ENCODE data around the gene HPGD.

Gene HPGD

DNA sequence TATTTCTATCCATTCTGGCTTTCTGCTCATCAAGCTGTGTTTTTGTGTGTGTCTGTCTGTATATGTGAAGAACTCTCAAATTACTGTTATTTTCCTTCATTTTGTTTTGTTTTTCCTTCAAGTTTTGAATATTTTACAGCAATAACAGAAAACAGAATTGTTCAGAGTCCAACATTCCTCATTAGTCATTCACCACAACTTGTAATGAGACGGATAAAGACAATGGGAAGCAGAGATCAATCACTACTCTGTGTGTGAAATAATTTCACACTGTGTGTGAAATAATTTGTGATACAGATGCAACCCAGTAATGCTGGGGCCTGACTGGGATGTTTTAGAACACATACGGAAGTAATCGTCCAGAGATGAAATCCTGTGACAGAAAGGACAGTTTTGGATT, 55.2 kb downstream of the HPGD start:
- no peak for DNase-seq

DNA sequence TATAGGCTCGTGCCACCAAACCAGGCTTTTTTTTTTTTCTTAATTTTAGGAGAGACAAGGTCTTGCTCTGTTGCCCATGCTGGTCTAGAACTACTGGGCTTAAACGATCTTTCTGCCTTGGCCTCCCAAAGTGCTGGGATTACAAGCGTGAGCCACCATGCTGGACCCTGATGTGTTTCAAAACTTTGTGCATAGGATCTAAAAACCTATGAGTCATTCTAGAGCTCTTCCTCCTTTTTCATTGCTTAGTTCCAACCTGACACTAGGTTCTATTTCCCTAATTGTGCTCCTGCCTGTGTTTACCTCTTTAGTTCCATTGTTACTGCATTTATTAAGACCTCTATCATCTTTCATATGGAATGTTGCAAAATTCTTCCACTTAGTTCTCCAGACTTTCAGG, 57.3 kb downstream of the HPGD start:
- no peak for DNase-seq

DNA sequence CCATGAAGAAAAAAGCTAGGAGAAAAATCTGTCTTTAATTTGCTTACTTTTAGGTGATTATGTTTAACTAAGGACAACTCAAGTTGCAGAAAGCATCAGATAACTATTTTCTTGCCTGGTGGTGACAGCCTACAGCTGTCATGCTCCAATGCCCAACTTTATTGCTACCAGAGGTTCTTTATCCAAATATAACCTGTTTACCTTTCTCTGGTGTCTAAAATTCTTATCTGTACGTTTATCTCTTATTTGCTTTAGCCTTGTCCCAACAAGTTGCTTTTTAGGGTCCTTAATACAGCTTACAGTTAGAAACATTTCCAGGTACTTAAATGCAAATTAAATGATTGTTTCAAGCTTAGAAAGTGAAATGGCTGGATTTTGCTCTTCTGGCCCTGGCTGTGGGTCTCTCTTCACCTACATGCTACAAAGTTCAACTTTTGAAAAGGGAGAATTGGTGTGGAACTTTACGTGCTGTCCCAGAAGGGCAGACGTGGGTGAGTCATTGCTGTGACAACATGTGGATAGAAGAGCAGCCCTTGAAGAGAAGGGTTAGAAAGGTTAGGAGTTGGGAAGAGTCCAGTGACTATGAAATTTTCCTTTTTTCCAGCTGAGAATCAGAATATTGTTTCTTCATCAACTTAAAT, 60.7 kb downstream of the HPGD start:
- DNase-seq, result no peak

DNA sequence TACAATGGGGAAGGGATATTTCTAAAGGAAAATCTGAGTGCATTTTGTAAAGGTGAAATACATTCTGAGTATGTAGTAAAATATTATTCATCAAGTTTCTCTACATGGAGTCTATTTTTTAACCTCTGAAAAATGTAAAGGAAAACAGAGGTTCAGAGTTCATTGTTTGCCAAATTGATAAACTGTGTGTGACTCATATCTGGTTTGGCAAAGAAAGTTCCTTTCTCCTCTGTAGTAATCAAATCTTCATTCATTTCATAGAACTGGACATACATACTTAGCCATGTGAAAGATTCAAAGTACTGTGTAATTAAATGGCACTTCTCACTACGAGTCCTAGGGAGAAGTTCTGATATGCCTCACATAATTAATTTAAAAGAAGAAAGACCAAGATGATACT, 61.6 kb downstream of the HPGD start:
- no peak for DNase-seq

DNA sequence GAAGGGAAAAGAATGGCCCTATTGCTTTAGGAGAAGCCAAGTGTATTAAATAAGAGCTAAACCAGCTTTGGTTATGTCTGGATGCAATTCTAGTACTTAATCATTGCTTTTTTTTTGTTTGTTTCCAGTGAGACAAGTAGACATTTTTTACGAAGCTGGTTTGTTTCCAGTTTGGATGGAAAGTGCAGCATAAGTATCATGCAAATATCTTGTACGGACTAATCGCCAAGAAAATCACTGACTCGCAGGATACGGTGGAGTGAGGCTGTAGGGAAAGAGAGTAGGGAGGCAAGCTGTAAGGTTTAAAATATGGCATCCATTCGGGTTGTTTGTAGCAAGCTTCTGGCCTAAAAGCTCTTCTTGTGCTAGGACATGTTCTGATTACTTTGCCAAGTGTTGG, 64.8 kb downstream of the HPGD start:
- no peak for DNase-seq

DNA sequence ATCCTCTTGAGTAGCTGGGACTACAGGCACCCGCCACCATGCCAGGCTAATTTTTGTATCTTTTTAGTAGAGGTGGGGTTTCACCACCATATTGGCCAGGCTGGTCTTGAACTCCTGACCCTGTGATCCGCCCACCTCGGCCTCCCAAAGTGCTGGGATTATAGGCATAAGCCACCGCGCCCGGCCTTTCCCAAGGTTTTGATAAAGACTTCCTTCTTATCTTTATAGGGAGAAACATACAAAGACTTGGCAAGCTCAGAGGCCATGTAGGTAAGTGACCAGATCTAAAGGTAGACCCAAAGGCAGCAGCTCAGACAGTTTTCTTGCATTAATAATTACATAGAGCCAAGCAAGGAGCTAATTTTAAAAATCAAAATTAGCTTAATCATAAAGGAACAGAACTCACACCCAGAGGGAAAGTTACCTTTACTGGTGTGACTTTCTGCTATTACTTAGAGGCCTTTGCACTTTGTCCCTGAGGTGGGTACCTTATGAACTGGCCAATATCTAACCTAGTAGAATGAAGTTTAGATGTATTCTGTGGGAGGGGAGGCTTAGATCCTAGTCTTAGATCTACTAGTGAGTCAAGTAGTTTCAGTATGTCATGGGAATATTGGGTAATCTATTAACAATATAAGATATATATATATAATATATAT, 67.3 kb downstream of the HPGD start:
- no peak for DNase-seq

DNA sequence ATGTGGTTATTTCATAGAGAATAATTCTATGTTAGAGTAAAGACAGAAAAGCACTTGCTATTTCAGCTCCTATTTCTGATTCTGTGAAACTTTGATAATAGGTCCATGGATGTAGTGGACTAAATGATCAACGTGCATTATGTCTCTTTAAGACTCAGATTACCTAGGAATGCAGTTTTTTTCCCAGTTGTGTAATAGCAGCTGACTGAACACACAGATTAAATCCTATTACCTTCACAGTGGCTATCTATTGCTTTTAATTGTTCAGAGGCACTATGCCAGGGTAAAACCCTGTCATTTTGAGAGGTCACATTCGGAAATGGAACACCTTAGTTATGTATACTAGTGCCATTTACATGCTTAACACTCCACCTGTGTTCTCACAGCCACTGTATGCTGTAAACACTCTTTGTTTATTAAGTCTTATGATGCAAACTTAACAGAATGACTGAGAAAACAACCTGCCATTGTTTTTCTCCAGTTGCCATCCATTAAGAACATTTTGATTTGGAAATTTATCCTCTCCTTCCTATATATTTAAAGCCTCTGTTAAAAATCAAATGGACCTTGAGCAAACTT, 70.5 kb downstream of the HPGD start:
- no peak for DNase-seq

DNA sequence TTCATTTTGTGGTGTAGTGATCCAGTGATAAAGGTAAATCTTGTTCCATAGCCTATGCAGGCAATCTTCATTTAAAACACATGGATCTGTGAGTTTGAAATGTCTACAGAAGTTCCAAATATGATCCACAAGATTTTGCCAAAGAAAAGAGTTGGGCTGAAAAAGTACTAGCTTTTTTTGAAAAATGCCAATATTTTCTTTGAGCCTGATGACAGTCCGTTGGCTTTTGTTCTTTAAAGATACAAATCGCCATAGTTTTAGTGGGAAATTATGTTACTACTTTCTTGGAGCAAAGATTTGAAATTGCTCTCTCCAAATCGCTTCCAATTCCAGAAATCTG, 71.5 kb downstream of the HPGD start:
- DNase-seq, result no peak

DNA sequence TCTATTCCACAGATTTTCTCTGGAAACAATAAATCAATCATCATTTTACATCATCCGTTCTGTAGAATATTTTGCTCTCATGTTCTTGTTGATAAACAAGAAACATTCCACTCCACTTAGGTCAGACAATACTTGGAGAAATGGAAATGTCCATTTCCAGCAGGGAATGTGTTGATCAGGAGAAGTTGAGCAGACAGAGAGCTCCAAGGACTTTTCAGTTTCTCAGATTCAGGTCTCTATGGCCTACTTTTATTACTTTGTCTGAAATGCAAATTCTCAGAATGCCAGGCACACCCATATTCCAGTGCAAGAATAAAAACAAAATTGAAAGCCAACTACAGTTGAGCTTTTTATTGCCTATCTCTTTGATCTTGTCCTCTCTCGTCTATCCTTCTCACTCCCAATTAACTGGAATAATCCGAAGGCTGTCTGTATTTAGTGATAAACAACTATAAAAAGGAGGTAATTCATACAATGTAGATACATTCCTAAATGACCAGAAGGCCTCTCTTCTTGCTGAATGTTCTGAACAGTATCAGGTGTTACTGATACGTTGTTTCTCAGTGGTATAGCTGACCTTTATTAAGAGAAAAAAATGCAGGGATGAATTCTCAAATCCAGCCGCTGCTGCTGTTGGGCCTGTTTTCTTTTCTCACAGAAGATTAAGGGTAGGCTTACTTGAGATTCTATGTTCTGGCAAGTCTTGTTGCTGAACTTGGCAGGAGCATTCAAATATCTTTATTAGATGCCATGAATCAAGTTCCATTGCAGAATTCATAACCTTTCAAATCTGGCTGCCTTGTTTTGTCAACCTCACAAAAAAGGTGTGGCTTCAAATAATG, 72.1 kb downstream of the HPGD start:
- no peak for DNase-seq

DNA sequence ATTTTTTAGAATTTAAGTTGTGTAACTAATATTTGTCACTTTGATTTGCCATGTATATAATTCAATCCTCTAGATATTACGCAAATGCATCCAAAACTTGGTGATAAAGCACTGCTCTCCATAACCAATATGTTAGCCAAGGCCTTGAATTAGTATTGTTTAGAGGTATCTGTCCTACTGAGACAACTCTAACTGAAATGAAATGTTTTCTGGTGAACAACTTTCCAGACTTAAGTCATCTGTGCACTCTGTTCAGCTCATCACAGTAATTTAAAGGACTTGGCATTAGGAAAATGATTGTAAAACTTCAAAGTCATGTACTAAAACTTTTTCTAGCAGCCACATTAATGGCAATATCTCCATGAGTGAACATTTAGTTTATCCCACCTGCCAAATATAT, 73.1 kb downstream of the HPGD start:
- DNase-seq, result no peak

DNA sequence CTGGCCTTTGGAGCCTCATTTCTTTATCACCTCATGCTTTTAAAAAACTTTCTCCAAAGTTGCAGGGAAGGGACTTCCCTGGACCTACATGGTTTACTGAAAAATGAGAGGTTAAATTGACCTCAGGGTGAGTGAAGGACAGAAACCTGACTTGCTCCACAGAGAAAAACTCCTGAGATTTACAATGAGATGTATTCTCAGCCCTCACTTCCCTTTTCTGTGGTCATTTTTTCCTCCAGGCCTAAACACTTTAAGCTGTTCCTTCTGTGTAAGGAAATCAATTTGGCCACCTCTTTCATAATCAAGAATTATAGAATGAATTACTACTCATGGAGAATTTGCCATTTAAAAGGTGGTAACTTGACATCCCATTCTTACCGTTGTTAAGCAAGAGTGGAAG, 77.9 kb downstream of the HPGD start:
- no peak for DNase-seq

Measured in NCI-H524 treated with DMSO at 0.1 percent for 48 hours (cell line).